HCEC 1CT (cell line): Measurements from ENCODE around the gene PIM2.

Experiments
- DNase-seq: peaks from one replicate; pipeline ENCODE4 v3.0.0-alpha.2; 2017

Gene PIM2

GRCh38 chrX:48934581-48935300 lies 15.9 kb upstream of the PIM2 start:
- no peak for DNase-seq

GRCh38 chrX:48933757-48934156 lies 14.9 kb upstream of the PIM2 start:
- DNase-seq, result no peak

DNA sequence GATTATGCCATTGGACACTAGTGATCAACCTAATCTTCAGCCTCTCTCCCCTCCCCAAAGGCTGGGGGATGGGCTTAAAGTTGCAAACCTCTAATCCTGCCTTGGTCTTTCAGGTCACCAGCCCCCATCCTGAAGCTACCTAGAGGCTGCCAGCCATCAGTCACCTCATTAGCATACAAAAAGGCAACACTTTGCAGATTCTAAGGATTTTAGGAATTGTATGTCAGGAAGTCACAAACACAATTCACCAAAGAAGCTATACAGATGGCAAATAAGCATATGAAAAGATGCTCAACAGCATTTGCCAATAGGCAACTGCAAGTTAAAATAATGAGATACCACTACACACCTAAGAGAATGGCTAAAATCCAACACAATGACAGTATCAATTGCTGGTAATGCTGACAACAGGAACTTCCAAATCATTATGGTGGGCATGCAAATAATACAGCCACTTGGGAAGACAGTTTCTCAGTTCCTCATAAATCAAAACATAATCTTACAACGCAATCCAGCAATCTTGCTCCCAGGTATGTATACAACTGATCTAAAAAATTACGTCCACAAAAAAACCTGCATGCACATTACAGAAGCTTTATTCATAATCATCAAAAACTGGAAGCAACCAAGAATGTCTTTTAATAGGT lies 9.0 kb upstream of the PIM2 start:
- DNase-seq, result no peak

DNA sequence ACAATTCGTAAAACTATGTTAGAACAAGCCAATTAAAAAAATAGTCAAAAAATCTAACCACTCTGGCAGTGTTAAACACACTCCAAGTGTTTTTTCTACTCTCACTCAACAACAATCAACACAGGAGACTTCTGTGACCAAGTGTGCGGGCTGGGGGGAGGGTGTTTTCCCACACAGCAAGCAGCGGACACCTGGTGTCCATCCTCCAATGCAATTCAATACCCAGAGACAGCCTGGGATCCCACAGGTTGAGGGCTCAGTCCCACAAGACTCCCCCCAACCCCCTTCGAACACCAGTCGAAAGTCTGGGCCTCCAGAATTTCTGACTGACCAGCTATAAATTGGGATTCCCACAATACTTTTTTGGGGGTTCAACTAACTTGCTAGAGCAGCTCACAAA lies 8.3 kb upstream of the PIM2 start:
- no peak for DNase-seq

- DNase-seq, result no peak
These were observed 5.4 kb upstream of the PIM2 start for GRCh38 chrX:48924270-48924669.

DNA sequence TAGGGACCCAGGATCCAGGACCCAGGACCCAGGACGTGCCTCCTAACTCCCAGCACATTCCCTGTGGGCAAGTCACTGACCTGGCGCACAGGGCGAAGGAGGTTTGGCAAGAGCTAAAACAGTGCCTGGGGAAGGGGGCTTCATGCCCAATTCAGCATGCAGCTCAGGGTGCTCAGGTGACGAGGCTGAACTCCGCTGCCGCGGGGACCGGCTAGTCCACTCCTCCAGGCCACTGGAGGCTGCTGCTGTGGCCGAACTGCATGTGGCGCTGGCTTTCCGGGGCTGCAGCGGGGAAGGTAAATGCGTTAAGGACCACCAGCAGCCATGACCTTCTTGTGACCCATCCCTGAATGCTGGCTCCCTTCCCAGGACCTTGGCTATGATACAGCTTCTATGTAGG lies 4.9 kb upstream of the PIM2 start:
- DNase-seq, result no peak

- no peak for DNase-seq
These were observed 1.9 kb upstream of the PIM2 start for GRCh38 chrX:48920718-48921104.

- no peak for DNase-seq
These were observed 1.3 kb upstream of the PIM2 start for GRCh38 chrX:48919947-48920717.

DNA sequence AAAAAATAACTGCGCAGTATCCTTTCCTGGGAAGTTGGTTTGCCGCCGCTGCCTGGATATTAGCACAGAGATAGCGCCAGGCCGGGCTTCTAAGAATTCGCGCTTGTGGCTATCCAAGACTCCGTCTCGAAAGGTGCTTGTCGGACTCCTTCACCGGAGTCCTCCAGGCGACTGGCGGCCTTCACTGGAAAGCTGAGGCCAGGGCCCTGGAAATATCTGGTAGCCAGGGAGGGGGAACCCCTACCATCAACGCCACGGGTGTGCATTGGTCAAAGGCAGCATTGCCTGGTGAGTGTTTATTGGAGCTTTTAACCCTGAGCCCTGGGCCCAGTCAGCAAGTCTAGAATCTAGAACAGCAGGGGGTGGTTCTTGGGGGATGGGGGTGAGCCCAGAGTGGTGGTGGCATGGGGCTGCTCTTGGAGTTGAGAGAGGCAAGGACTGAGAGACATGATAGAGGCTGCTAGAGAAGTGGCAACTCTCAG lies 577 bp upstream of the PIM2 start:
- DNase-seq, result no peak

- DNase-seq, result no peak
These were observed 552 bp downstream of the PIM2 start for GRCh38 chrX:48918301-48918642.

- peak; percentile 81 for DNase-seq
These were observed 1.5 kb downstream of the PIM2 start for GRCh38 chrX:48917139-48918001.

DNA sequence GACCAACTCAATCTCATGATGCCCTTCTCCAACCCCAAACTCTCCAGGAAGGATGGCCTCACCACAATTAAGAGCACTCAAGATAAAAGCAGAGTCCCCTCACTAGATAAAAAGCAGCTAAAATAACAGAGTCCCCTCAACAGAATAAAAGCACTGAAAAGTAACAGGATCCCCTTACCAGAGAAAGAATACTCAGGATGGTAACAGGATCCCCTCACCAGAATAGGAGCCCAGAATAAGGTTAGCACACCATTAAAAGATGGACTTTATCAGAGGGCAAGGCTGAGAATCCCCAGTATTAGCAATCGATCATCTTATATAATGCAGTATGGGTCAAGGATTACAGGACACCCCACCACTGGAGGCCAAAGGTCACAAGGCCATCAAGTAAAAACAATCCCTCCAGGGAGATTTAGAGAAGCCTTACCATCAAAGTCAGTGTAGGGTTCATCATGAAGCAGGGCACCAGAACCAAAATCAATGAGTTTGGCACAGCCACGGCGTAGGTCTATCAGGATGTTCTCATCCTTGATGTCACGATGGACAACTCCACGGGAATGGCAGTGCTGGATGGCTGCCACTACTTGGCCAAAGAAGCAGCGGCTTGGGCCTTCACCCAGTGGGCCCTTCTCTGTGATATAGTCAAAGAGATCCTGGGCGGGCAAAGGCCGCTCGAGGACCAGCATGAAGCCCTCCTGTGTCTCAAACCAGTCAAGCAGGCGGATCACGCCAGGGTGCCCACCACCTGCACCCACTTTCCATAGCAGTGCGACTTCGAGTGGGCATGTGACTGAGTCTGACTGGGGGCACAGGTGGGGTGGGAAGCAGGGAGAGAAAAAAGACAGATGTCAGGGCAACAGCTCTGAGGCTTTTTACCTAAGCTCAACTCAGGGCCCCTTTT lies 4.0 kb downstream of the PIM2 start:
- no peak for DNase-seq

DNA sequence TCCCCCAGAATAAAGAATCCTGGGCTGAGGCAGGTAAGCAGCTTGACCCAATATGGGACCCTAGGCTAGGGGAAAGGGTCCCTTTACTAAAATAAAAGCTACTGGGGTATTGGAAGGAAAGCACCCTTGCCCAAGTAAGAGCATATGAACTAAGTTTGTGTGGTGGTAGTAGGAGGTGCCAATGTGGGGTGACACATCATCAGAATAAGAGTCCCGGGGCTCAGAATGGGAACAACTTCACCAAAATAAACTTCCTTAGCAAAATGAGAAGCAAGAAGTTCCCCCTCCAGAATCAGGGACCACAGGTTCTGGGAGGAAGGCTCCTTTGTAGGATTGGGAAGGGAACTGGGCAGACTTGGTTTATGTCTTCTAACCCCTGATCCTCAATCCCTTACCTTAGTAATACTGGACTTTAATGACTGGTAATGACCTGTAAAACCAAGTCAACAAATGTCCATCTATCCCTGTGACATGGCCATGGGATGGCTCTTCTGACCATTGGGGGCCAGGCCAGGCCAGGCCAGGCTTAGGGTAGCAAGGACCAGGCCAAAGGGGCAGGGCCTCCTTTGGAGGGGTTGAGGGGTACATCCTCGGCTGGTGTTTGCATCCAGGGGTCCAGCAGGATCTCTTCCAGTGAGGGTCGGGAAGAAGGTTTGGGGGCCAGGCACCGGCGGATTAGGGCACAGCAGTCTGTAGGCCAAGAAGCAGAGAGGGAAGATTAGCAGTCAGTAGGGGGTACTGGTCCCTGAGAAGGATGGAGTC lies 5.0 kb downstream of the PIM2 start:
- no peak for DNase-seq

- peak; percentile 53 for DNase-seq
These were observed 7.2 kb downstream of the PIM2 start, which contains the start of gene SLC35A2 for GRCh38 chrX:48911412-48912182. Gene SLC35A2, minus strand, starts transcription at chrX:48911646. Its CDS starts 10 bp downstream, at chrX:48911636.

GRCh38 chrX:48910926-48911411 lies 7.9 kb downstream of the PIM2 start:
- no peak for DNase-seq

- DNase-seq, result no peak
These were observed 9.0 kb downstream of the PIM2 start for GRCh38 chrX:48909703-48910294.

DNA sequence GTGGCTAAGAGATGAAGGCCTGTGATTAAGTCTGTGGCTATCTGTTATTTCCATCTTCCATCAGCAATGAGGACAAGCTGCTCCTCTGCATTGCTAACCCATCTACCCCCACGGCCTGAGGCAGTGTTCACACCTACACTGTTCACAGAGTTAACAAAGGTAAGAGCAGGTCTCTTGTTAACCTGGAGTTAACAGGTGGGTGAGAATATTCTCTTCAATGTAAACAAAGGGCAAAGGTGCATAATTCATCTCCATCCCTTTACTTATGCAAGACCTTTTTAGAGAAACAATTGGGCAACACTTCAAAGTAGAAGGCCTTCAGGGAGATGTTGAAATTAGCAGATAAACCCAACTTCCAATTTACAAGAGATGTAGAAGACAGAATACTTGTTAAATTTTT lies 10.2 kb downstream of the PIM2 start:
- DNase-seq, result no peak

GRCh38 chrX:48905090-48905790 lies 13.6 kb downstream of the PIM2 start:
- DNase-seq, result no peak

DNA sequence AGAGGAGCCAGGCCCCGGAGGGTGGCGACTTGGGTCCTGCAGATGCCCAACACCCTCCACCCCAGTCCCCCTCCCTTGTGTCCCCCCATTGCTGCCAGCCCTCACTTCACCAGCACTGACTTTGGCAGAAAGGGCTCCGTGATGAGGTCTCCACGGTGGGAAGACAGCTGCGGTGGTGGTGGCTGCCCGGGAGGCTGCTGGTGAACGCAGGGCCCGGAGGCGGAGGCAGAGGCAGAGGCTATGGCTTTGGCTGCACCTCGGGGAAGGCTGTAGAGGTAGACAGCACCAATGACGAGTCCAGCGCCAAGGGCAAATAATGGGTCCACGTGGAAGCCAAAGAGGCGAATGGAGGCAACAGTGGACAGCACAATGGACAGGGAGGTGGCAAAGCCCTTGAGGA lies 14.2 kb downstream of the PIM2 start:
- no peak for DNase-seq
